ENCODE results near the gene NFATC1. TPM values are rescaled to one million over a fixed set of nuclear protein-coding genes. Genes with fewer than 3 reads are reported as not detected.

Gene NFATC1
- total and polyA plus RNA-seq, 5 donors from 2014 or later: 13.1 to 64.7 (median 19.8) TPM

GRCh38 chr18:79569720-79570119 is 174.0 kb downstream of the NFATC1 start:
- no peaks in the 10 kb centered on the region for H3K36me3 Mint-ChIP-seq
- ATAC-seq (ENCODE audit: low read depth in 2 of 2): no peak
- peak overlapping the region in 1 of 3 donors; percentile 77 for H3K27ac Mint-ChIP-seq
- H3K9me3 Mint-ChIP-seq: peaks cover 0 to 15% (median 3%) of the 10 kb centered on the region in 7 donors
- H3K9me3 ChIP-seq (ENCODE audit: control insufficient read depth in 2 of 2, low read length in 2 of 2): peaks cover 3 to 28% of the 10 kb centered on the region in 2 experiments
- H3K27me3 ChIP-seq (ENCODE audit: control insufficient read depth, insufficient read depth, low read length): no peaks in the 10 kb centered on the region
- no peaks in the 10 kb centered on the region for H3K36me3 ChIP-seq (ENCODE audit: control insufficient read depth, insufficient read depth, low read length)
- DNase-seq: no peak
- H3K27me3 Mint-ChIP-seq: no peaks in the 10 kb centered on the region
- no peak overlapping the region for H3K4me3 Mint-ChIP-seq
- H3K27ac ChIP-seq (ENCODE audit: insufficient read depth, low read length, poor library complexity, severe bottlenecking): no peak overlapping the region
- H3K4me3 ChIP-seq (ENCODE audit: low read depth, low read length): no peak overlapping the region
- H3K4me1 Mint-ChIP-seq: no peaks in the 10 kb centered on the region
- no peaks in the 10 kb centered on the region for H3K4me1 ChIP-seq (ENCODE audit: control insufficient read depth, insufficient read depth, low read length, poor library complexity, severe bottlenecking)

- Histone ChIP-seq H3K9me3 (ENCODE audit: control insufficient read depth in 2 of 2, low read length in 2 of 2) (peaks cover 3 to 28% of the 10 kb centered on the region in 2 experiments), H3K36me3 (ENCODE audit: control insufficient read depth, insufficient read depth, low read length) (no peaks in the 10 kb centered on the region), H3K4me3 (ENCODE audit: low read depth, low read length) (no peak overlapping the region), H3K27me3 (ENCODE audit: control insufficient read depth, insufficient read depth, low read length) (no peaks in the 10 kb centered on the region), H3K4me1 (ENCODE audit: control insufficient read depth, insufficient read depth, low read length, poor library complexity, severe bottlenecking) (no peaks in the 10 kb centered on the region), H3K27ac (ENCODE audit: insufficient read depth, low read length, poor library complexity, severe bottlenecking) (no peak overlapping the region)
- ATAC-seq (ENCODE audit: low read depth in 2 of 2) (no peak), DNase-seq (no peak)
- no peaks in the 10 kb centered on the region for H3K27me3 Mint-ChIP-seq
- no peak overlapping the region for H3K4me3 Mint-ChIP-seq
- peaks cover 0 to 15% (median 3%) of the 10 kb centered on the region in 7 donors for H3K9me3 Mint-ChIP-seq
- peak overlapping the region in 2 of 3 donors; percentile 2 to 77 for H3K27ac Mint-ChIP-seq
- no peaks in the 10 kb centered on the region for H3K36me3 Mint-ChIP-seq
- no peaks in the 10 kb centered on the region for H3K4me1 Mint-ChIP-seq
Observed at GRCh38 chr18:79570266-79571201, 174.8 kb downstream of the NFATC1 start.

- Mint-ChIP-seq H3K9me3 (peaks cover 0 to 15% (median 3%) of the 10 kb centered on the region in 7 donors), H3K4me1 (no peaks in the 10 kb centered on the region), H3K4me3 (no peak overlapping the region), H3K27ac (no peak overlapping the region), H3K27me3 (no peaks in the 10 kb centered on the region), H3K36me3 (no peaks in the 10 kb centered on the region)
- Histone ChIP-seq H3K9me3 (ENCODE audit: control insufficient read depth in 2 of 2, low read length in 2 of 2) (peaks cover 3 to 28% of the 10 kb centered on the region in 2 experiments), H3K4me1 (ENCODE audit: control insufficient read depth, insufficient read depth, low read length, poor library complexity, severe bottlenecking) (no peaks in the 10 kb centered on the region), H3K27ac (ENCODE audit: insufficient read depth, low read length, poor library complexity, severe bottlenecking) (no peak overlapping the region), H3K27me3 (ENCODE audit: control insufficient read depth, insufficient read depth, low read length) (no peaks in the 10 kb centered on the region), H3K36me3 (ENCODE audit: control insufficient read depth, insufficient read depth, low read length) (no peaks in the 10 kb centered on the region), H3K4me3 (ENCODE audit: low read depth, low read length) (no peak overlapping the region)
- ATAC-seq (ENCODE audit: low read depth in 2 of 2) (no peak), DNase-seq (no peak)
Observed at GRCh38 chr18:79571211-79572092, 175.7 kb downstream of the NFATC1 start.

- Mint-ChIP-seq H3K27ac (no peak overlapping the region), H3K27me3 (no peaks in the 10 kb centered on the region), H3K4me1 (no peaks in the 10 kb centered on the region), H3K4me3 (no peak overlapping the region), H3K9me3 (peaks cover 0 to 15% (median 3%) of the 10 kb centered on the region in 7 donors), H3K36me3 (no peaks in the 10 kb centered on the region)
- no peaks in the 10 kb centered on the region for H3K4me1 ChIP-seq (ENCODE audit: control insufficient read depth, insufficient read depth, low read length, poor library complexity, severe bottlenecking)
- no peak overlapping the region for H3K27ac ChIP-seq (ENCODE audit: insufficient read depth, low read length, poor library complexity, severe bottlenecking)
- DNase-seq (no peak), ATAC-seq (ENCODE audit: low read depth in 2 of 2) (no peak)
- H3K4me3 ChIP-seq (ENCODE audit: low read depth, low read length): no peak overlapping the region
- H3K27me3 ChIP-seq (ENCODE audit: control insufficient read depth, insufficient read depth, low read length): no peaks in the 10 kb centered on the region
- H3K9me3 ChIP-seq (ENCODE audit: control insufficient read depth in 2 of 2, low read length in 2 of 2): peaks cover 3 to 28% of the 10 kb centered on the region in 2 experiments
- H3K36me3 ChIP-seq (ENCODE audit: control insufficient read depth, insufficient read depth, low read length): no peaks in the 10 kb centered on the region
Observed at GRCh38 chr18:79572093-79572780, 176.5 kb downstream of the NFATC1 start.

GRCh38 chr18:79572848-79573451 is 177.2 kb downstream of the NFATC1 start:
- ATAC-seq (ENCODE audit: low read depth in 2 of 2): no peak
- DNase-seq: no peak
- no peaks in the 10 kb centered on the region for H3K36me3 Mint-ChIP-seq
- Histone ChIP-seq H3K4me3 (ENCODE audit: low read depth, low read length) (no peak overlapping the region), H3K36me3 (ENCODE audit: control insufficient read depth, insufficient read depth, low read length) (no peaks in the 10 kb centered on the region), H3K27me3 (ENCODE audit: control insufficient read depth, insufficient read depth, low read length) (no peaks in the 10 kb centered on the region), H3K4me1 (ENCODE audit: control insufficient read depth, insufficient read depth, low read length, poor library complexity, severe bottlenecking) (no peaks in the 10 kb centered on the region), H3K9me3 (ENCODE audit: control insufficient read depth in 2 of 2, low read length in 2 of 2) (peaks cover 3 to 28% of the 10 kb centered on the region in 2 experiments), H3K27ac (ENCODE audit: insufficient read depth, low read length, poor library complexity, severe bottlenecking) (no peak overlapping the region)
- H3K9me3 Mint-ChIP-seq: peaks cover 0 to 15% (median 3%) of the 10 kb centered on the region in 7 donors
- H3K4me1 Mint-ChIP-seq: no peaks in the 10 kb centered on the region
- H3K27me3 Mint-ChIP-seq: no peaks in the 10 kb centered on the region
- H3K27ac Mint-ChIP-seq: no peak overlapping the region
- H3K4me3 Mint-ChIP-seq: no peak overlapping the region

- H3K4me3 ChIP-seq (ENCODE audit: low read depth, low read length): no peak overlapping the region
- no peaks in the 10 kb centered on the region for H3K36me3 Mint-ChIP-seq
- no peaks in the 10 kb centered on the region for H3K27me3 ChIP-seq (ENCODE audit: control insufficient read depth, insufficient read depth, low read length)
- no peaks in the 10 kb centered on the region for H3K36me3 ChIP-seq (ENCODE audit: control insufficient read depth, insufficient read depth, low read length)
- no peaks in the 10 kb centered on the region for H3K27me3 Mint-ChIP-seq
- H3K27ac Mint-ChIP-seq: no peak overlapping the region
- H3K4me1 ChIP-seq (ENCODE audit: control insufficient read depth, insufficient read depth, low read length, poor library complexity, severe bottlenecking): no peaks in the 10 kb centered on the region
- peaks cover 0 to 15% (median 3%) of the 10 kb centered on the region in 7 donors for H3K9me3 Mint-ChIP-seq
- DNase-seq: no peak
- no peak for ATAC-seq (ENCODE audit: low read depth in 2 of 2)
- no peak overlapping the region for H3K4me3 Mint-ChIP-seq
- no peaks in the 10 kb centered on the region for H3K4me1 Mint-ChIP-seq
- peaks cover 3 to 28% of the 10 kb centered on the region in 2 experiments for H3K9me3 ChIP-seq (ENCODE audit: control insufficient read depth in 2 of 2, low read length in 2 of 2)
- no peak overlapping the region for H3K27ac ChIP-seq (ENCODE audit: insufficient read depth, low read length, poor library complexity, severe bottlenecking)
Observed at GRCh38 chr18:79573921-79574491, 178.3 kb downstream of the NFATC1 start.
